ENCODE data around the gene PHF3.
"Not testable (repeated sequence)": the region's sequence is repeated elsewhere in the genome, so short reads cannot be mapped to it uniquely, and the experiment has no call there.

The PHF3 gene

DNA sequence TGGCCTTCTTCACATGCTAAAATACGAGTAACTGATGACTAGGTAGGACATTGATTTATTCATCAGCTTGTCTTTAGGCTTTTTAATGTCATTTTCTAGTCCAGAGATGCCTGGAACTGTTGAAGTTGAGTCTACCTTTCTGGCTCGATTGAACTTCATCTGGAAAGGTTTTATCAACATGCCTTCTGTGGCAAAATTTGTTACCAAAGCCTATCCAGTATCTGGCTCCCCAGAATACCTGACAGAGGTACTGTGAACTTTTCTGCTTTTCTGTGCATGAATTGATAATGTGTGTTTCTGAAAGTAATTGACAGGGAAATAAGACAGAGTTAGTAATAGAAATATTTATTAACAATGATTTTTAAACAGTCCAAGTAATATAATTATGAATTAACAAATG, 71.0 kb downstream of the PHF3 start:
- no peak for DNase-seq (ENCODE audit: low read depth in 2 of 2)

DNA sequence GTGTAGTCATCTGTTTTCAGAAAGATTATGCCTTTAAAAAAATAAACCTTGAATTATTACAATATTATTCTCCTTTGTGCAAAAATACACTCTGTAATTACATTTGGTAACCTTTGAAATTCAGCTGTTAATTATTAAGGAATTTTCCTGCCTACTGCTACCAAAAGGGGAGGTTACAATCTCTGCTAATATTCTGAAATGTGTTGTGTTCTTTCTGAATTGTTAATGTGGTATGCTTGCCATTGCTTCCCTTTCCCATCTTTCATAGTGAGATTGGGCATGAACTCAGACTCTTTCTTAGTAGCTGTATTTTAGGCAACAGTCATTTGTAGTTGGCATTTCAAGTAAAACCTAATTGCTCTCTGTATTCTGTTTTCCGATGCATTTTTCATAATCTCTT, 73.0 kb downstream of the PHF3 start:
- no peak for DNase-seq (ENCODE audit: low read depth in 2 of 2)

DNA sequence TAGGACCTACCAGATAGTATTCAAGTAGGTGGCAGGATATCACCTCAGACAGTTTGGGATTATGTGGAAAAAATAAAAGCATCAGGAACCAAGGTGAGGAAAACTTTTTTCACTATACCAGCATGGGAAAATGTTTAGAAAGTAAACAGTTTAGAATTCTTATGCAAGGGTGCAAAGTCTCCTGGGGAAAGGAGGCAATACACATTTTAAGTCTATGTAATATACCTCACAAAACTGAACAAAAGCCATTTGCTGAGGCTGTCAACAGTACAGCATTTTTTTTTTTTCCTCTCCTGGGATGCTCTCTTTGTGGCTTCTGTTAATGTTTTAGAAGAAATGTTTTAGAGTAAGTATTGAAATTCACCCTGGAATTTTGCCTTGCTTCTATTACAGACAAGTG, 73.5 kb downstream of the PHF3 start:
- DNase-seq (ENCODE audit: low read depth in 2 of 2) = no peak

DNA sequence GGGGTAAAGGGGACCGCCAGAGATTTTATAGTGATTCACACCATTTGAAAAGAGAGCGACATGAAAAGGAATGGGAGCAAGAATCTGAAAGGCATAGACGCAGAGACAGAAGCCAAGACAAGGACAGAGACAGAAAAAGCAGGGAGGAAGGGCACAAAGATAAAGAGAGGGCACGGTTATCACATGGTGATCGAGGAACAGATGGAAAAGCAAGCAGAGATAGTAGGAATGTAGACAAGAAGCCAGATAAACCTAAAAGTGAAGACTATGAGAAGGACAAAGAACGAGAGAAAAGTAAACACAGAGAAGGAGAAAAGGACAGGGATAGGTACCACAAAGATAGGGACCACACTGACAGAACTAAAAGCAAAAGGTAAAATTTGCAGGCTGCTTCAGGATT, 77.7 kb downstream of the PHF3 start:
- no peak for DNase-seq (ENCODE audit: low read depth in 2 of 2)

DNA sequence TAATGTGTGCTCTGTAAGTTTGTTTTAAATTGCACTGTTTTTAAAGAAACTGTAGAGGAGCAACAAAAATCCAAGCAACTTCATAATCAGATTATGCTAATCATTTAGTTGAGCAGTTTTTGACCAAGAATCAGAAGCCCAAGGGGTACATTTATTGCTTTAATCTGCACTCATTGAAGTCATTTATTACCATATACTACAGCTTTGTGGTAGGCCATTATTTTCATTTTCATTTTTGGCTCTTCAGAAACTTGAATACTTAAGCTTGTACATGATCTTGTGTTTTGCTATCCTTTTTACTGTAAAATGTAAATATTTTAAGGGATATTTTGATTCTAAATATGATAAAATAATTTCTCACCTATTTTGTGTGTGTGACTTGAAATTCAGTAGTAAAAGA, 78.5 kb downstream of the PHF3 start:
- DNase-seq (ENCODE audit: low read depth in 2 of 2) = no peak

DNA sequence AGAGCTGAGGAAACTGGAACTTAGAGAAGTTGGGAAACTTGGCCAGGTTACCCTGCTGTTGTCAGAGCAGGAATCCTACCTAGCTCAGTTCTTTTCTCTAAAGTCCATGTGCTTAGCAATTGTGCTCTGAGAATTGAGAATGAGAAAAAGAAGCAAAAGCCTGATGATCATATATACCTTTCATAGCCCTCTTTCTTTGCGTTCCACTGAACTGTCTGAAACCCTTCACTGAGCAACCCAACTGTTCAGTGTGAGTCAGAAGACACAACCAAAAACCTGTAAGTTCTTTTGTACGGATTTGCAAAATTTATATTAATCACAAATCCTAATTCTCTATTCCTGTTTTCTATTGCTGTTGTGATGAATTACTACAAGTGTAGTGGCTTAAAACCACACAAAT, 80.6 kb downstream of the PHF3 start:
- DNase-seq (ENCODE audit: low read depth in 2 of 2) = no peak

DNA sequence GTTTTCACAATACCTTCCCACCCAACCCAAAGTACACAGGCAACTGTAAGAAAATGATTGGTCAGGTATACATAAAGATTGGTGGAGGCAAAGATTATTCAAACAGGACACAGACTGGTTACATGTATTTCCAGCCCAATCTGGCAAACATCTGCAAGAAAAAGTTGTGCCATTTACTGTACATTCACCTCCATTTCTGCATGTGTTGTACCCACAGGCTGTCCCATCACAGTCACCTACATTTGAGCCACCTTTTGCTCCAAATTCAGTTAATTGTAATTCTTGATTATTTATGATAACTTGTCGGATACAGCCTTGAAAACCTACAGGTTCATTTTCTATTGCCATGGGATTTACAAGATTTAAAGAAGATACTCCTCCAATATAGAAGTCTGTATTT, 85.6 kb downstream of the PHF3 start:
- DNase-seq (ENCODE audit: low read depth in 2 of 2) = no peak

DNA sequence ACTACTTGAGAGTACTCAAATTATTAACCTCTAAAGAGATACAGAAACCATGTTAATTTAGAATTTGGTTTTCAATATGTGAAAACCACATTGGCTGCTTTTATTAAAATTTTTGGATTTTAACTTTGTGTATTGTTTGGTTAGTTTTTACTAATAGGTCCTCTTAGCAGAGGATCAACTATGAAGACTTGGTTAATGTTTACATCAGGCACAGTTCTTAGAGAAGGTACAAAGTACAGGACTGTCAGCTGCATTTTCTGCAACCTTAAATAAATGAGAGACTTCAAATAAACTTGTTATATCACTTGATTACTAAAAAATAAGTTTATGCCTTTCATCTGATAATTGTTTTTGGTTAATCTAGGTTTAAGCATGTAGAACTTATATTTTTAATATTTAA, 89.1 kb downstream of the PHF3 start:
- DNase-seq (ENCODE audit: low read depth in 2 of 2) = no peak

DNA sequence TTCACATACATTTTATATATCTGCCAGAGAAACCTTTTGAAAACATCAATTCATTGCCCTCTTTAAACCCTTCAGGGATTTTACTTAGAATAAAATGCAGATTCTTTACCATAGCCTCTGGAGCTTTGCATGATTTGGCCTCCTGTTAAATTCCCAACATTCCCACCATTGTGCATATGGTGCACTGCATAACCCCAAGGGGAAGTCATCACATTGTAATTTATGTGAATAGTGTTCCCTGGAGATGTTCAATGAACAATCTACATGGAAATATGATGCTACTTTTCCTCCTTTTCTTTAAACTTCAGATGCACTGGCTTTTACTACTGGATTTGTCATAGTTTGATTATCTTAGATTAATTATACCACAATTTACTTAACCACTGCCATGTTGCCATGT, 94.7 kb downstream of the PHF3 start:
- no peak for DNase-seq (ENCODE audit: low read depth in 2 of 2)

DNA sequence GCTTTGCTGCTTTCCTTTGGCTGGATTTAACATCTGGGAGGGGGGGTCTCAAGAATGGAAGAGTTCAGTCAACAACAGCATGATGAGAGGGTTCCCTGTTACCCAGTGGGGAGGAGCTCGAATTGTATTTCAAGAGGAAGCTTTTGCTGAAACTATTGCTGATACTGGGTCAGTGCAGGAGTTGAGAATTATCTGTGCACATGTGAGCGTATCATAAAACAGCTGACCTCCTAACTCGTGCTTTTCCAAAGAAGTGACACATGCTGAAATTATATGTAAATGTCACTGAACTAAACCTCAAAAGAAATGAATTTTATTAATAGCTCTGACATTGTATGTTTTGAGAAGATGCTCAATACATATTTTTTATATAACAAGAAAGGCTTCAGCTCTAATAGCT, 96.3 kb downstream of the PHF3 start:
- DNase-seq (ENCODE audit: low read depth in 2 of 2) = no peak

DNA sequence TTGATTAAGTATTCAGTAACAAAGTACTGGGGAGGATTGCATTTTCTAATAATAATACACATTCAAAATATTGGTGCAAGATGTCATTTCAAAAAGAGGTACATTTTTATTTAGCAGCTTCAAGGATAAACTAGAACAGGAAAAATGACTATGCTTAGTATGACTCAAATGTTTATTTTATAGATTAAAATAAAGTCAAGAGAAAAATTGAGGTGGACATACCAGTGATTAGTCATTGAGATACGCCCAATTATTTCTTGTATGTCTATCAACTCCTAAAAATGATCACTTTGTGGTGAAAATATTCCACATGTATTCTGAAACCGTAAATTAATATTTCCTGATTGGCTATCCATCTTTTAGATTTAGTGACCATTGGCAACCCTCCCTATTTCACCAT, 96.7 kb downstream of the PHF3 start:
- no peak for DNase-seq (ENCODE audit: low read depth in 2 of 2)

DNA sequence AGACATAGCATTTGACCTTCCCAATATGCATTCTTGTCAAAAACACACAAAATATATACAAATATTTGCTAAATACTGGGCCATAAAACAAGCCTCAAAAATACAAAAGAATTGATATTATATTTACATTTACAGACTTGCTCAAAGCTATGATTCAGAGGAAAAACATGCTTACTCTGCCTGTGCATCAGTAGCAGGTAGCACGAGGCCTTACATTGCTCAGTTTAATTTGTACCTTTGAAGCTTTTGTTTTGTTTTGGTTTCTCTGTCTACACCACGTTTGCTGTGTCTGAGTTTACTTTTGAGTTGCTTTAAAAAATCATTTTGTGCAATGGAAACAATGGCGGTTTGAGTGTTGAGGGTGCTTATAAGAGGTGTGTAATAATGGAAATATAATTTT, 99.3 kb downstream of the PHF3 start:
- no peak for DNase-seq (ENCODE audit: low read depth in 2 of 2)

DNA sequence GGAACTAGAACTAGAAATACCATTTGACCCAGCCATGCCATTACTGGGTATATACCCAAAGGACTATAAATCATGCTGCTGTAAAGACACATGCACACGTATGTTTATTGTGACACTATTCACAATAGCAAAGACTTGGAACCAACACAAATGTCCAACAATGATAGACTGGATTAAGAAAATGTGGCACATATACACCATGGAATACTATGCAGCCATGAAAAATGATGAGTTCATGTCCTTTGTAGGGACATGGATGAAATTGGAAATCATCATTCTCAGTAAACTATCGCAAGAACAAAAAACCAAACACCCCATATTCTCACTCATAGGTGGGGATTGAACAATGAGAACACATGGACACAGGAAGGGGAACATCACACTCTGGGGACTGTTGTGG, 102.6 kb downstream of the PHF3 start:
- DNase-seq (ENCODE audit: low read depth in 2 of 2) = not testable (repeated sequence)

DNA sequence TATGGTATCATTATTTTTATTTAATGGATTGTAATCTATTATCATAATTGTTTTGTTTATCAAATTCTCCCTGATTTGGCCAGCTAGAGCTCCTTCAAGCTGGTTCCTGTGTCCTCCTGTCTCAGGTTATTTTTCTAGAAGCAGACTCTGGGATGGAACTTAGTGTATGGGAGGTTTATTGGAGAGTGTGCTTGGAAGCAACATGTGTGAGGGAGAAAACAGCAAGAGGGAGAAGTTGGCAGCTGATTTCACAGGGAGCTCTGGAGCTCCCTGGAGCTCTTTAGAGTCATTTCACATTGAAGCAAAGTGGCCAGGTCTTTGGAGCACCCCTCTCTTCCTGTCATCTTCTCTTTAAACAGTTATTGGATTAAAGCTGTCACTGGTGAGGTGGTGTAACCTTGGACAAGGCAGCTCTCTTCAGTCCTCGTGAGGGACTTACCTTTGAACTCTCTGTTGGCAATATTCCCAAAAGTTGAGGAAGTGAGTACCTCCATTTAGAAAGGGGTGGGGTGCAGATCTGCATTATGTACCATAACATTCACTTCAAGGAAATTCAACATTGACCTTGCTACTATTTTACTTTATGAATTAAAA, 103.6 kb downstream of the PHF3 start:
- no peak for DNase-seq (ENCODE audit: low read depth in 2 of 2)

DNA sequence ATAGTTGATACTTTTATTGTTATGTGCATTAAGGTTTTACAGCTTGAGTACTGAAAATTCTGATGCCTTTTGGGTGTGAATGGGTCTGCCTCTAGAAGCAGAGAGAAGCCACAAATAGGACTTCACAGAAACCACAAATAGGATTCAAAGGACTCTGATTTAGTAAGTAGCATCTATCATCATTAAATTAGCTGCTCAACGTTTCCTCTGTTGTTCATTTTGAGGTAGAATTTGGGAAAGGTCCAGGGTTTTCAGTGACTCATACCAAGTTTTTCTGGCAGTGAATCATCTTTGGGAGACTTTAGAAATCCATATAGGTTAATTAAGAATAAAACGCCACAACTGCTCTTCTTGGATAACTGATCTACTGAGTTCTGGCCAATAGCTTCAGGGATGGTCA, 105.1 kb downstream of the PHF3 start:
- no peak for DNase-seq (ENCODE audit: low read depth in 2 of 2)

DNA sequence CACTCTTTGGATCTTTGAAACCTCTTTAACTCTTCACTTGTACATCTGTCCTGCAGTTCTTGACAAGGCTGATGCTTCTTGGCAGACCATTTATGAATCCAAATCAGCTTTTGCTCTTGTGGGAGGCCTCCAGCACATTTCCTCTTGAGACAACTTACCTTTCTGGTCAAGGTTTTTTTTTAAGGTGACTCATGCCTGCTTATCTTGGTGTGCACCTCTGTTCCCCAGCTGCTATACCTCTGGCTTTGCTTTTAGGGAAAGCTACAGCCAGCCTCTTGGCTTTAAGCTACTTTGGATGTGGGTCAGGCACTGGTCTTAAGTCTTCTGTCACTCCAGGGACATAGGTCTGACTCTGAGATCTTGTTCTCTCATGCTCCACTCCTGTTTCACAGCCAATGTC, 106.5 kb downstream of the PHF3 start:
- DNase-seq (ENCODE audit: low read depth in 2 of 2) = no peak

DNA sequence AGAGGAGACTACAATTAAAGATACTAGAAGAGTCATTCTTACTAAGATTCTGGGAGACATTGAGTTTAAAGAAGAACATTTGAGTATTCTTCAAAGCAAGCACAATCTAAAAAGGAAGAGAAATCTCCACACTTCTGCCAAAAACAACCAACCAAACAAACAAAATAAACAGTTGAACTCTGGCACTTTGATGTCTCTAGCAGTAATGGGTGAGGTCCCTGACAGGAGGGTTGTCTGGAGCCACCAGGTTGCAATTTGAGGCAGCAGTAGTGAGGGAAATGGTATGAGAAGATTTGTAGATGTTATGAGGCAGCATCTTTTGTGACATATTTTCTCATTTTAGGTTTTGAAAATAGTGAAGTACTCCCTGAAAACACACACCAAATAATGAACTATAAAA, 108.1 kb downstream of the PHF3 start:
- DNase-seq (ENCODE audit: low read depth in 2 of 2) = no peak

DNA sequence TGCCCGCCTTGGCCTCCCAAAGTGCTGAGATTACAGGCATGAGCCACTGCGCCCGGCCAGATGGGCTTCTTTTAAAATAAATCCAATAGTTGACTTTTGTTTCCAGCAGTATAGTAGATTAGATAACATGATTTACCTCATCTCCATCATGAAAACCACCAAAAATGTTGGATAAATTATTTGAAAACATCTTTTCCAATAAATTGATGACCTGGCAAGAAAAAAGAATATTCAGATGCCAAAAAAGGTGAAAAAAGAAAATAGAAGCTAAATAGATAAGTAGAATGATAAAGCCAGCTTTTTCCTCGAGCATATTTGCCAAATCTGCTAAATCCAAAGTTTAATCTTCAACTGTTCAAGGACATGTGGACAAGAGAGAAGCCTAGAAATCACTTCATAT, 109.2 kb downstream of the PHF3 start:
- no peak for DNase-seq (ENCODE audit: low read depth in 2 of 2)

DNA sequence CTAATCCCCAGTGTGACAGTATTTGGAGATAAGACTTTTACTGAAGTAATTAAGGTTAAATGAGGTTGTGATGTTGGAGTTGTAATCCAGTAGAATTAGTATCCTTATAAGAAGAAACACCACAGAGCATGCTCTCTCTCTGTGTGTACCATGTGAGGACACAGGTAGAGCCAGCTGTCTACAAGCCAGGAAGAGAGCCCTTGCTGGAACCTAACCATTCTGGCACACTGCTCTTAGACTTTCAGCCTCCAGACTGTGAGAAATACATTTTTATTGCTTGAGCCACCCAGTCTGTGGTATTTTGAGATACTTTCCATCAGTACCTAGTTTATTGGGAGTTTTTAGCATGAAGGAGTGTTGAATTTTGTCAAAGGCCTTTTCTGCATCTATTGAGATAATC, 110.2 kb downstream of the PHF3 start:
- DNase-seq (ENCODE audit: low read depth in 2 of 2) = no peak

DNA sequence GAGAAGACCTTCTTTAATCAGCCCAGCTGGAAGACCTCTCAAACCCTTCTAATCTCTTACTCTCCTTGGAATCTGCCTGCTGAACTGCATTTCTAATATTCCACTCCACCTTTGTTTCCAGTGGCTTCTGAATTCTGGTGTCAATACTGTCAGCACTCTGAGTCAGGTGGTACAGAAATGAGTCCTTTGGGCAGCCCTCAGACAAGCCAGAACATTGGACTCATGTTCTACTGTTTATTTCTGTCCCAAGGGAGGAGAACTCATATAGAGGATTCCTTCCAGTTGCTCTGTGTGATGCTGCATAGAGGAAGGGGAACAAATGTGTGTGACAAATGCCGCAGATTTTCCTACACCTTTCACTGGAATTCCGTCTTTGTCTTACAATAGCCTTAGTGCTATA, 114.8 kb downstream of the PHF3 start:
- DNase-seq (ENCODE audit: low read depth in 2 of 2) = no peak

DNA sequence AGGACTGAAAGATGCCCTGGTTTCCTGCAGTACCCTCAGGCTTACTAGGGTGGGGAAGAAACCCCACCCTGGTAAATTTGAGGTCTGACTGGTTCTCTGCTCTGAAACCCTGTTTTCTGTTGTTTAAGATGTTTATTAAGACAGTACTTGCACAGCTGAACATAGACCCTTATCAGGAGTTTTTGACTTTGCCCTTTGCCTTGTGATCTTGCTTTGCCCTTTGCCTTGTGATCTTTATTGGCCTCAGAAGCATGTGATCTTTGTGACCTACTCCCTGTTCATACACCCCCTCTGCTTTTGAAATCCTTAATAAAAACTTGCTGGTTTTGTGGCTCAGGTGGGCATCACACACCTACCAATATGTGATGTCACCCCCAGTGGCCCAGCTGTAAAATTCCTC, 121.7 kb downstream of the PHF3 start:
- not testable (repeated sequence) for DNase-seq (ENCODE audit: low read depth in 2 of 2)

DNA sequence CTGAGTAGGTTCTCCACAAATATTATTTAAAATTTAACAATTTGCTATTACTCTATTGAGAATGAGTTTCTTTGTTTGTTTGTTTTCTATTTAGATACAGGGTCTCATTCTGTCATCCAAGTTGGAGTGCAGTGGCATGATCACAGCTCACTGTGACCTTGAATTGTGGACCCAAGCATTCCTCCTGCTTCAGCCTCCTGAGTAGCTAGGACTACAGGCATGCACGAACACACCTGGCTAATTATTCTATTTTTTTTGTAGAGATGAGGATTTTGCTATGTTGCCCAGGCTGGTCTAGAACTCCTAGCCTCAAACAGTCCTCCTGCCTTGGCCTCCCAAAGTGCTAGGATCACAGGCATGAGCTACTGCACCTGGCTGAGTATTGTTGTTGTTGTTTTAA, 122.2 kb downstream of the PHF3 start:
- no peak for DNase-seq (ENCODE audit: low read depth in 2 of 2)

DNA sequence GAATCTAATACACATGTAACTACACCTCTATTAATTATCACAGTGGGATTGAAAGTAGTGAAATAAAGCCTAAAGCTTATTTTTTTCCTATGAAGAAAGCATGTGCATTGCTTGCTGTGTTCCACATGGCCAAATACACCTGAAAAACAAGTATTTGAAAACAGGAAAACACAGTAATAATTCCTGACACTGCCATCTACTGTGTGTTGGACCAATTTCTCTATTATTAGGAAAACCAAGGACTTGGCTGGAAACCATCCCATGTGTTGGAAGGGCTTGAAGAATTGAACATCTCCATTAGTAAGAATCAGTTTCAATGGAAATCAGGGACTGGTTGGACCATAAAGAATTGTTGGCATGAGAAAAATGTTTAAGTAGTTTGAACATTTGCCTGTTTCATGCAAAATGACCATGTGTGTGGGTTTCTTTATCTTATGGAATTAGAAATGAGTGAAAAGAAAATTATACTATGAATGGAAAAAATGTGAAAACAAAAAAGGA, 124.1 kb downstream of the PHF3 start:
- no peak for DNase-seq (ENCODE audit: low read depth in 2 of 2)

DNA sequence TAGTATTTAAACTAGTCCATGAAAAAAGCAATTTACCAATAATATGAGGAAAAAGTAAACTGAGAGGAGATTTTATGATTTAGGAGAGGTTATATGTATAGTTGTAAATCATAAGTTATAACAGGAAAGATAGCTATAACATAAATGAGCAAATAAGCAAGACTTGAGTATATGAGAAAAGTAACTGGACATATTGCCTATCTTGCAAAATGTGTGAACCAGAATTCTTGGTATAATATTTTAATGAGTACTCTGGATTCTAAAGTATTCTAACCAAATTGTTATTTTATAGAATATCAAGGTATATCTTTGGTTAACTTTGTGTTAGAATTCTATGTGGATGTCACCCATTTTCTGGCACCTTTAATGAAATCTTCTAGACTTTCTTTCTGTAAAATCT, 124.6 kb downstream of the PHF3 start:
- DNase-seq (ENCODE audit: low read depth in 2 of 2) = no peak

All from stimulated activated CD4-positive, alpha-beta T cell treated with anti-CD3 and anti-CD28 coated beads, Interleukin-1b, Interleukin-23, amount 100 ng/mL, for 1 hour (primary cell).